Endothelial cell of umbilical vein (primary cell): ENCODE measurements around the gene LAMA4. TPM values are rescaled to one million over a fixed set of nuclear protein-coding genes. Genes with fewer than 3 reads are reported as not detected.

Experiments
- BruUV-seq: library from RNA; stranded (reverse); fragments of 400-500 nt; replicated peaks from 2 replicates; lab custom pipeline; 2021; lab: Mats Ljungman, UMichigan
- CTCF ChIA-PET: fragments of 300-600, 350-600 bp; sonication (Branson Sonifier 250); formaldehyde crosslinking; loops from one replicate; lab custom pipeline; 2021; ENCODE audit warnings: antibody characterized with exemption, inconsistent platforms; lab: Charles Lee
- POLR2A ChIA-PET: fragments of 300-600, 350-600 bp; sonication (Branson Sonifier 250); formaldehyde crosslinking; loops from one replicate; lab custom pipeline; 2021; ENCODE audit warnings: antibody characterized with exemption, inconsistent platforms; lab: Charles Lee
- DNase-seq: peaks from one replicate; pipeline ENCODE4 v3.0.0-alpha.2; 2011; ENCODE audit warnings: low read depth, low spot score
- FAIRE-seq: peaks from 2 replicates; lab custom pipeline; 2011; peaks lifted over from hg19 to GRCh38; lab: Jason Lieb, UNC
- H2AFZ ChIP-seq: 2 replicates; pipeline ENCODE4 v1.6.0; 2012; ENCODE audit warnings: low read depth, low read length, control low read depth, inconsistent platforms
- H3K27ac ChIP-seq: 2 replicates; pipeline ENCODE4 v1.5.1; 2011; ENCODE audit warnings: low read depth, mild to moderate bottlenecking, control low read depth, low read length, moderate library complexity; ENCODE audit not compliant: insufficient read depth
- H3K27me3 ChIP-seq, 2 experiments: 2 replicates each; pipeline versions ENCODE4 v1.6.0 to v1.6.1; 2011; ENCODE audit warnings: low read length in 2 of 2, mixed read lengths in 1 of 2; ENCODE audit not compliant: control insufficient read depth in 2 of 2, insufficient read depth in 2 of 2
- H3K36me3 ChIP-seq, 2 experiments: 2 replicates in 1 of 2; 3 replicates in 1 of 2; pipeline ENCODE4 v1.5.1; 2011; ENCODE audit warnings: low read length in 2 of 2, mild to moderate bottlenecking in 1 of 2, moderate library complexity in 1 of 2; ENCODE audit not compliant: control insufficient read depth in 2 of 2, insufficient read depth in 2 of 2; ENCODE audit errors: extremely low read depth in 1 of 2
- H3K4me1 ChIP-seq: 3 replicates; pipeline ENCODE4 v1.5.1; 2011; ENCODE audit warnings: mild to moderate bottlenecking, low read length; ENCODE audit not compliant: control insufficient read depth, insufficient read depth; ENCODE audit errors: extremely low read depth
- H3K4me2 ChIP-seq: 2 replicates; pipeline ENCODE4 v1.6.1; 2011; ENCODE audit warnings: low read length, control low read depth, mixed read lengths; ENCODE audit not compliant: insufficient read depth
- H3K4me3 ChIP-seq, 3 experiments: fragments of 200-600 bp in 1 of 3; sonication (generic), shearing (Covaris generic) in 1 of 3; replicated peaks in 1 of 3; 2 replicates each; pipeline ENCODE4 v1.5.1; 2011 to 2016; ENCODE audit warnings: control low read depth in 3 of 3, low read length in 3 of 3, mild to moderate bottlenecking in 2 of 3, inconsistent platforms in 1 of 3, low read depth in 1 of 3, moderate library complexity in 1 of 3; ENCODE audit not compliant: insufficient read depth in 1 of 3
- H3K79me2 ChIP-seq: 2 replicates; pipeline ENCODE4 v1.6.0; 2012; ENCODE audit warnings: low read length, inconsistent platforms; ENCODE audit not compliant: control insufficient read depth, insufficient read depth
- H3K9ac ChIP-seq: replicated peaks from 2 replicates; pipeline ENCODE3; 2011; ENCODE audit warnings: low read length, control low read depth; ENCODE audit not compliant: insufficient read depth; ENCODE audit errors: extremely low read depth
- H3K9me1 ChIP-seq: replicated peaks from 3 replicates; pipeline ENCODE4 v1.6.0; 2011; ENCODE audit warnings: mild to moderate bottlenecking, low read length; ENCODE audit not compliant: control insufficient read depth, insufficient read depth; ENCODE audit errors: extremely low read depth
- H3K9me3 ChIP-seq: replicated peaks from 2 replicates; pipeline ENCODE4 v1.5.1; 2012; ENCODE audit warnings: low read length, inconsistent platforms; ENCODE audit not compliant: control insufficient read depth, insufficient read depth
- H4K20me1 ChIP-seq: replicated peaks from 2 replicates; pipeline ENCODE3; 2011; ENCODE audit warnings: mild to moderate bottlenecking, low read length; ENCODE audit not compliant: control insufficient read depth, insufficient read depth; ENCODE audit errors: extremely low read depth
- EZH2 ChIP-seq: IDR thresholded peaks from 2 replicates; pipeline ENCODE4 v1.6.1; 2012; ENCODE audit warnings: borderline replicate concordance, low read depth, mild to moderate bottlenecking, moderate library complexity, low read length, inconsistent platforms; ENCODE audit not compliant: severe bottlenecking
- FOS ChIP-seq: IDR thresholded peaks from 2 replicates; pipeline ENCODE4 v1.6.1; 2011; ENCODE audit warnings: mild to moderate bottlenecking, low read length, moderate library complexity, borderline replicate concordance; ENCODE audit not compliant: insufficient read depth
- GATA2 ChIP-seq: IDR thresholded peaks from 2 replicates; pipeline ENCODE4 v1.7.0; 2011; ENCODE audit warnings: low read depth, mild to moderate bottlenecking, moderate library complexity, mixed read lengths, low read length; ENCODE audit not compliant: insufficient read length, insufficient read depth
- JUN ChIP-seq: IDR thresholded peaks from 2 replicates; pipeline ENCODE4 v1.6.1; 2011; ENCODE audit warnings: borderline replicate concordance, low read depth; ENCODE audit not compliant: insufficient read length, insufficient read depth
- MAX ChIP-seq: IDR thresholded peaks from 2 replicates; pipeline ENCODE4 v1.6.1; 2011; ENCODE audit not compliant: insufficient read depth, insufficient read length
- MYC ChIP-seq: IDR thresholded peaks from one replicate; pipeline ENCODE4 v1.6.1; 2011; ENCODE audit warnings: mild to moderate bottlenecking, low read depth, low read length
- POLR2A ChIP-seq: IDR thresholded peaks from 2 replicates; pipeline ENCODE4 v1.6.1; 2012; ENCODE audit warnings: low read depth, mild to moderate bottlenecking, control low read depth, low read length
- POLR2AphosphoS5 ChIP-seq: IDR thresholded peaks from 2 replicates; pipeline ENCODE4 v1.6.1; 2012; ENCODE audit warnings: low read depth, mild to moderate bottlenecking, control low read depth, low read length, moderate library complexity; ENCODE audit not compliant: insufficient read depth
- dilution Hi-C: fragments of 300-500 bp; cut with MboI; formaldehyde crosslinking; loops from one replicate; pipeline ENCODE4 v1.15.0; 2019; ENCODE audit warnings: low sequenced_read_pairs; ENCODE audit not compliant: extremely low pct_ligation_motif_present
- intact Hi-C: fragments of 100-400 bp; cut with micrococcal nuclease; formaldehyde crosslinking; loops from one replicate; pipeline ENCODE4 v1.10.0; 2022
- polyA plus RNA-seq, 4 experiments: library from polyadenylated mRNA; depleted of rRNA in 3 of 4; stranded (reverse) in 3 of 4; unstranded in 1 of 4; fragments of >200 nt; gene quantifications; 2 replicates each; pipeline versions ENCODE4 v1.2.1 to v1.2.3, GENCODE V29; 2011 to 2012; ENCODE audit warnings: missing spikeins in 1 of 4
- total RNA-seq: library from RNA; stranded (reverse); gene quantifications from 2 replicates; pipeline ENCODE4 v1.2.3, GENCODE V29; 2021
- TF ChIP-seq, protein P1 (sequence below), 2 donors: IDR thresholded peaks; 1 replicate in 1 of 2; 2 replicates in 1 of 2; pipeline ENCODE4 v1.5.1; 2011; ENCODE audit warnings: low read length in 2 of 2, mild to moderate bottlenecking in 2 of 2, moderate library complexity in 2 of 2, control low read depth in 1 of 2, inconsistent platforms in 1 of 2, low read depth in 1 of 2; ENCODE audit not compliant: insufficient read depth in 1 of 2; ENCODE audit errors: extremely low read depth in 1 of 2

The LAMA4 gene
- total and polyA plus RNA-seq, 2 donors (not counting 3 experiments of a cell fraction or from before 2014, with no cell fraction given), result 384 to 629 TPM

- DNase-seq, result no peak
- CTCF ChIA-PET, result interaction anchor here (1.0 to 3.2 kb wide), 4 partner anchors 9 to 88 kb away, joined by 3 to 11 read pairs (median 5); no protein-coding TSS in a partner anchor
- dilution Hi-C loops, result no loop called here
- H3K9me3 ChIP-seq, result no peaks in the 10 kb centered on the region
- H3K4me3 ChIP-seq, result no peak overlapping the region
- no peaks in the 10 kb centered on the region for H4K20me1 ChIP-seq
- H3K9me1 ChIP-seq, result peaks cover 3% of the 10 kb centered on the region
- peak overlapping the region; percentile 74 for H3K27ac ChIP-seq
- H3K4me2 ChIP-seq, result peak overlapping the region; percentile 9
- intact Hi-C loops, result no loop called here
- peaks cover 71% of the 10 kb centered on the region for H3K79me2 ChIP-seq
- no peaks in the 10 kb centered on the region for H3K27me3 ChIP-seq
- H3K4me1 ChIP-seq, result peaks cover 91% of the 10 kb centered on the region
- H2AFZ ChIP-seq, result no peak overlapping the region
- H3K9ac ChIP-seq, result peak overlapping the region; percentile 8
- no TSS peak for BruUV-seq
- POLR2A ChIA-PET, result no interaction called here
- TF ChIP-seq POLR2A (no peak), MYC (no peak), EZH2 (no peak), MAX (no peak), GATA2 (no peak), FOS (no peak), JUN (no peak), POLR2AphosphoS5 (no peak)
- TF ChIP-seq, protein P1, sequence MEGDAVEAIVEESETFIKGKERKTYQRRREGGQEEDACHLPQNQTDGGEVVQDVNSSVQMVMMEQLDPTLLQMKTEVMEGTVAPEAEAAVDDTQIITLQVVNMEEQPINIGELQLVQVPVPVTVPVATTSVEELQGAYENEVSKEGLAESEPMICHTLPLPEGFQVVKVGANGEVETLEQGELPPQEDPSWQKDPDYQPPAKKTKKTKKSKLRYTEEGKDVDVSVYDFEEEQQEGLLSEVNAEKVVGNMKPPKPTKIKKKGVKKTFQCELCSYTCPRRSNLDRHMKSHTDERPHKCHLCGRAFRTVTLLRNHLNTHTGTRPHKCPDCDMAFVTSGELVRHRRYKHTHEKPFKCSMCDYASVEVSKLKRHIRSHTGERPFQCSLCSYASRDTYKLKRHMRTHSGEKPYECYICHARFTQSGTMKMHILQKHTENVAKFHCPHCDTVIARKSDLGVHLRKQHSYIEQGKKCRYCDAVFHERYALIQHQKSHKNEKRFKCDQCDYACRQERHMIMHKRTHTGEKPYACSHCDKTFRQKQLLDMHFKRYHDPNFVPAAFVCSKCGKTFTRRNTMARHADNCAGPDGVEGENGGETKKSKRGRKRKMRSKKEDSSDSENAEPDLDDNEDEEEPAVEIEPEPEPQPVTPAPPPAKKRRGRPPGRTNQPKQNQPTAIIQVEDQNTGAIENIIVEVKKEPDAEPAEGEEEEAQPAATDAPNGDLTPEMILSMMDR (IDR thresholded peaks at IDR 0.05; ENCODE audit: extremely low read depth in 1 of 2, insufficient read depth in 1 of 2, low read depth in 1 of 2, low read length in 2 of 2), result no peak
- H3K36me3 ChIP-seq, result peaks cover 2 to 4% of the 10 kb centered on the region in 2 experiments
- no peak for FAIRE-seq
These were observed 31.1 kb downstream of the LAMA4 start for GRCh38 chr6:112223070-112223861.
